GM19468 (cell line): ENCODE results near the gene PPIA.
"Not testable (repeated sequence)": the region's sequence is repeated elsewhere in the genome, so short reads cannot be mapped to it uniquely, and the experiment has no call there.

ENCODE experiments used
- ATAC-seq: cut with Tn5 transposase; IDR thresholded peaks from one replicate; pipeline ENCODE4 v1.9.1; 2021; ENCODE audit warnings: mild to moderate bottlenecking, moderate library complexity, moderate number of reproducible peaks; ENCODE audit not compliant: unreplicated experiment; ENCODE audit errors: extremely low read depth

Gene PPIA

GRCh38 chr7:44814919-44815318 lies 18.4 kb downstream of the PPIA start:
- no peak for ATAC-seq

GRCh38 chr7:44819292-44819691 lies 22.8 kb downstream of the PPIA start:
- no peak for ATAC-seq

GRCh38 chr7:44823255-44823781 lies 26.8 kb downstream of the PPIA start:
- no peak for ATAC-seq

GRCh38 chr7:44824894-44825526 lies 28.5 kb downstream of the PPIA start:
- ATAC-seq, result no peak

- no peak for ATAC-seq
Observed at GRCh38 chr7:44827567-44827966, 31.1 kb downstream of the PPIA start.

GRCh38 chr7:44838751-44839150 lies 42.3 kb downstream of the PPIA start:
- no peak for ATAC-seq

- not testable (repeated sequence) for ATAC-seq
Observed at GRCh38 chr7:44842675-44843074, 46.2 kb downstream of the PPIA start.

GRCh38 chr7:44843440-44843839 lies 47.0 kb downstream of the PPIA start:
- not testable (repeated sequence) for ATAC-seq

- no peak for ATAC-seq
Observed at GRCh38 chr7:44845451-44845850, 49.0 kb downstream of the PPIA start.

- ATAC-seq, result not testable (repeated sequence)
Observed at GRCh38 chr7:44846390-44846789, 49.9 kb downstream of the PPIA start.

- no peak for ATAC-seq
Observed at GRCh38 chr7:44846816-44847508, 50.5 kb downstream of the PPIA start.

GRCh38 chr7:44847509-44847919 lies 51.0 kb downstream of the PPIA start:
- ATAC-seq, result peak; percentile 28

- peak; percentile 78 for ATAC-seq
Observed at GRCh38 chr7:44847920-44848634, 51.6 kb downstream of the PPIA start, which contains the start of gene H2AZ2. H2AZ2 (minus strand) TSS chr7:44848087; CDS start chr7:44847971, 116 bp downstream.

- ATAC-seq, result no peak
Observed at GRCh38 chr7:44849259-44849884, 52.9 kb downstream of the PPIA start.

GRCh38 chr7:44849885-44850544 lies 53.5 kb downstream of the PPIA start:
- no peak for ATAC-seq

- no peak for ATAC-seq
Observed at GRCh38 chr7:44852590-44852989, 56.1 kb downstream of the PPIA start.
